GM19099 (cell line): Measurements from ENCODE around the gene ICAM5.
A peak's percentile ranks its signal among the peaks of the same experiment; 100 is the strongest.

ENCODE experiments used
- POLR2A ChIP-seq: IDR thresholded peaks from 3 replicates; pipeline ENCODE4 v1.6.1; 2011; ENCODE audit warnings: low read depth; ENCODE audit not compliant: insufficient read length; ENCODE audit errors: extremely low read depth

The ICAM5 gene

GRCh38 chr19:10318807-10319682, 29.3 kb downstream of the ICAM5 start:
- no peak for TF ChIP-seq POLR2A

- TF ChIP-seq POLR2A: no peak
These were observed 31.1 kb downstream of the ICAM5 start for GRCh38 chr19:10320602-10321416.

- TF ChIP-seq POLR2A: no peak
These were observed 31.7 kb downstream of the ICAM5 start for GRCh38 chr19:10321417-10321797.

- TF ChIP-seq POLR2A: no peak
These were observed 32.4 kb downstream of the ICAM5 start for GRCh38 chr19:10321874-10322835.

GRCh38 chr19:10325732-10326131, 36.0 kb downstream of the ICAM5 start:
- TF ChIP-seq POLR2A: no peak

GRCh38 chr19:10327793-10328192, 38.0 kb downstream of the ICAM5 start:
- TF ChIP-seq POLR2A: no peak

GRCh38 chr19:10328558-10329429, 39.0 kb downstream of the ICAM5 start:
- no peak for TF ChIP-seq POLR2A

- TF ChIP-seq POLR2A: no peak
These were observed 39.8 kb downstream of the ICAM5 start for GRCh38 chr19:10329555-10329954.

- TF ChIP-seq POLR2A: no peak
These were observed 42.6 kb downstream of the ICAM5 start for GRCh38 chr19:10332158-10332964.

- TF ChIP-seq POLR2A: peak; percentile 90
These were observed 43.4 kb downstream of the ICAM5 start, which contains the start of gene RAVER1 for GRCh38 chr19:10332965-10333757. RAVER1 (minus strand) TSS chr19:10333529; CDS start chr19:10333507, 22 bp downstream.

GRCh38 chr19:10333758-10334587, 44.2 kb downstream of the ICAM5 start:
- no peak for TF ChIP-seq POLR2A
